H9 (cell line): ENCODE data around the gene FERMT2. TPM values are rescaled to one million over a fixed set of nuclear protein-coding genes. Genes with fewer than 3 reads are reported as not detected.

ENCODE experiments used
- DNase-seq: peaks from one replicate; pipeline ENCODE4 v3.0.0-alpha.2; 2017
- H2AFZ ChIP-seq: one replicate; pipeline ENCODE4 v1.6.1; 2013; ENCODE audit warnings: mild to moderate bottlenecking, low read length, control low read depth, moderate library complexity
- H2AK5ac ChIP-seq: 2 replicates; pipeline ENCODE4 v1.6.1; 2013; ENCODE audit warnings: low read length, control low read depth, mixed read lengths; ENCODE audit not compliant: insufficient read length
- H2BK120ac ChIP-seq: one replicate; pipeline ENCODE4 v1.6.1; 2013; ENCODE audit warnings: low read depth, mild to moderate bottlenecking, low read length, control low read depth, inconsistent platforms; ENCODE audit not compliant: poor library complexity, severe bottlenecking
- H2BK12ac ChIP-seq: 2 replicates; pipeline ENCODE4 v1.6.1; 2013; ENCODE audit warnings: low read length, control low read depth, mixed read lengths, low read depth; ENCODE audit not compliant: insufficient read length
- H2BK15ac ChIP-seq: 2 replicates; pipeline ENCODE4 v1.6.1; 2013; ENCODE audit warnings: low read depth, low read length, control low read depth
- H2BK20ac ChIP-seq: one replicate; pipeline ENCODE4 v1.6.1; 2013; ENCODE audit warnings: low read depth, mild to moderate bottlenecking, low read length, control low read depth, inconsistent platforms; ENCODE audit not compliant: poor library complexity, severe bottlenecking
- H2BK5ac ChIP-seq: 2 replicates; pipeline ENCODE4 v1.6.1; 2013; ENCODE audit warnings: low read length, control low read depth, mixed read lengths; ENCODE audit not compliant: insufficient read length
- H3K14ac ChIP-seq: 2 replicates; pipeline ENCODE4 v1.6.1; 2013; ENCODE audit warnings: low read length, control low read depth; ENCODE audit not compliant: insufficient read depth
- H3K18ac ChIP-seq: 2 replicates; pipeline ENCODE4 v1.6.1; 2013; ENCODE audit warnings: low read depth, mild to moderate bottlenecking, mixed read lengths, low read length, control low read depth; ENCODE audit not compliant: insufficient read length
- H3K23ac ChIP-seq: 2 replicates; pipeline ENCODE4 v1.6.1; 2013; ENCODE audit warnings: low read length, control low read depth, mixed read lengths, low read depth; ENCODE audit not compliant: insufficient read length
- H3K23me2 ChIP-seq: 2 replicates; pipeline ENCODE4 v1.6.1; 2013; ENCODE audit warnings: low read depth, mild to moderate bottlenecking, mixed read lengths, low read length, control low read depth; ENCODE audit not compliant: insufficient read length, poor library complexity, severe bottlenecking
- H3K27ac ChIP-seq: 2 replicates; pipeline ENCODE4 v1.5.1; 2013; ENCODE audit warnings: low read length, control low read depth, mixed read lengths, low read depth; ENCODE audit not compliant: insufficient read length
- H3K27me3 ChIP-seq: 2 replicates; pipeline ENCODE4 v1.6.1; 2013; ENCODE audit warnings: low read length, control low read depth, inconsistent platforms; ENCODE audit not compliant: insufficient read depth
- H3K4ac ChIP-seq: 2 replicates; pipeline ENCODE4 v1.6.1; 2013; ENCODE audit warnings: low read depth, mild to moderate bottlenecking, control low read depth, inconsistent platforms, low read length, moderate library complexity
- H3K4me1 ChIP-seq: 2 replicates; pipeline ENCODE4 v1.6.1; 2013; ENCODE audit warnings: low read length, control low read depth, inconsistent platforms; ENCODE audit not compliant: insufficient read depth
- H3K4me2 ChIP-seq: 2 replicates; pipeline ENCODE4 v1.6.1; 2013; ENCODE audit warnings: low read length, control low read depth, mixed read lengths; ENCODE audit not compliant: insufficient read length, insufficient read depth
- H3K56ac ChIP-seq: 2 replicates; pipeline ENCODE4 v1.6.1; 2013; ENCODE audit warnings: low read depth, mild to moderate bottlenecking, mixed read lengths, low read length, control low read depth; ENCODE audit not compliant: insufficient read length
- H3K79me1 ChIP-seq: 2 replicates; pipeline ENCODE4 v1.6.1; 2013; ENCODE audit warnings: low read depth, mild to moderate bottlenecking, moderate library complexity, low read length, control low read depth, inconsistent platforms; ENCODE audit not compliant: insufficient read depth, poor library complexity, severe bottlenecking
- H3K79me2 ChIP-seq: 2 replicates; pipeline ENCODE4 v1.6.1; 2013; ENCODE audit warnings: low read length, control low read depth, inconsistent platforms; ENCODE audit not compliant: insufficient read depth
- H3K9ac ChIP-seq: 2 replicates; pipeline ENCODE4 v1.6.1; 2013; ENCODE audit warnings: low read length, control low read depth, mixed read lengths; ENCODE audit not compliant: insufficient read length; ENCODE audit errors: extremely low read depth
- H3K9me3 ChIP-seq: one replicate; pipeline ENCODE4 v1.6.1; 2013; ENCODE audit warnings: low read depth, low read length, inconsistent platforms; ENCODE audit not compliant: control insufficient read depth
- H3T11ph ChIP-seq: one replicate; pipeline ENCODE4 v1.6.1; 2013; ENCODE audit warnings: mild to moderate bottlenecking, low read length, control low read depth, inconsistent platforms
- H4K20me1 ChIP-seq: one replicate; pipeline ENCODE4 v1.6.1; 2013; ENCODE audit not compliant: control insufficient read depth, insufficient read length, insufficient read depth
- H4K5ac ChIP-seq: 2 replicates; pipeline ENCODE4 v1.6.1; 2013; ENCODE audit warnings: low read depth, mild to moderate bottlenecking, mixed read lengths, low read length, control low read depth; ENCODE audit not compliant: insufficient read length
- H4K8ac ChIP-seq: replicated peaks from 2 replicates; pipeline ENCODE4 v1.6.1; 2013; ENCODE audit warnings: low read length, control low read depth, mixed read lengths, low read depth; ENCODE audit not compliant: insufficient read length
- H4K91ac ChIP-seq: 2 replicates; pipeline ENCODE4 v1.6.1; 2013; ENCODE audit warnings: low read depth, mild to moderate bottlenecking, moderate library complexity, mixed read lengths, low read length, control low read depth; ENCODE audit not compliant: insufficient read length
- H3K27ac Mint-ChIP-seq, 3 experiments: 2 replicates in 2 of 3; 3 replicates in 1 of 3; pipeline ENCODE4 v1.8.0; 2020 to 2021; ENCODE audit warnings: mixed read lengths in 3 of 3, mild to moderate bottlenecking in 1 of 3, moderate library complexity in 1 of 3
- H3K27me3 Mint-ChIP-seq: 2 replicates; pipeline ENCODE4 v1.8.0; 2021; ENCODE audit warnings: low read depth, mild to moderate bottlenecking, moderate library complexity, mixed read lengths
- H3K36me3 Mint-ChIP-seq, 3 experiments: 2 replicates in 2 of 3; 3 replicates in 1 of 3; pipeline ENCODE4 v1.8.0; 2020 to 2021; ENCODE audit warnings: low read depth in 3 of 3, mixed read lengths in 3 of 3; ENCODE audit not compliant: insufficient read depth in 1 of 3
- H3K4me1 Mint-ChIP-seq, 2 experiments: 2 replicates each; pipeline ENCODE4 v1.8.0; 2020; ENCODE audit warnings: mixed read lengths in 2 of 2
- H3K4me3 Mint-ChIP-seq, 2 experiments: 2 replicates in 1 of 2; 3 replicates in 1 of 2; pipeline ENCODE4 v1.8.0; 2020 to 2021; ENCODE audit warnings: mild to moderate bottlenecking in 2 of 2, mixed read lengths in 2 of 2, moderate library complexity in 1 of 2
- H3K9me3 Mint-ChIP-seq, 2 experiments: 2 replicates in 1 of 2; 3 replicates in 1 of 2; pipeline ENCODE4 v1.8.0; 2020; ENCODE audit warnings: mild to moderate bottlenecking in 2 of 2, mixed read lengths in 2 of 2, moderate library complexity in 1 of 2
- CTCF ChIP-seq: fragments of 200-600 bp; sonication (generic); conservative IDR thresholded peaks from 3 replicates; pipeline ENCODE4 v1.8.0; 2021; ENCODE audit warnings: antibody characterized with exemption, mild to moderate bottlenecking
- WGBS: extraction: QIAGEN DNeasy Blood & Tissue Kit; methylation state at CpG from one replicate; pipeline ENCODE4 v1.1.7; 2013; ENCODE audit warnings: missing lambda C conversion rate, low lambda C conversion rate, mixed read lengths; ENCODE audit not compliant: insufficient read length; ENCODE audit errors: extremely low coverage; 5-methylcytosine and 5-hydroxymethylcytosine counted together
- total RNA-seq: library from RNA; stranded (reverse); gene quantifications from 2 replicates; pipeline ENCODE4 v1.2.1, GENCODE V29; 2021

Gene FERMT2
- total RNA-seq, 1 experiment from 2014 or later, result 128 TPM

- H3K4ac ChIP-seq, result no peak overlapping the region
- DNase-seq, result no peak
- no peak overlapping the region for H2AFZ ChIP-seq
- H2AK5ac ChIP-seq, result no peak overlapping the region
- WGBS, result no CpG with 5 or more reads among the region's 2 CpGs
- H4K5ac ChIP-seq, result no peak overlapping the region
- no peak overlapping the region for H4K91ac ChIP-seq
- no peak overlapping the region for H3K4me2 ChIP-seq
- no peaks in the 10 kb centered on the region for H3K27me3 ChIP-seq
- no peak overlapping the region for H3K27ac ChIP-seq
- no peak overlapping the region for H2BK5ac ChIP-seq
- H2BK120ac ChIP-seq, result no peak overlapping the region
- H3K4me1 ChIP-seq, result peaks cover 2% of the 10 kb centered on the region; the same call in 1 of the 2 replicates
- TF ChIP-seq CTCF, result no peak
- H4K20me1 ChIP-seq, result no peaks in the 10 kb centered on the region
- Mint-ChIP-seq H3K36me3 (peaks cover 5 to 18% (median 16%) of the 10 kb centered on the region in 3 experiments; a peak in 5 of 7 replicates), H3K27me3 (no peaks in the 10 kb centered on the region), H3K4me3 (no peak overlapping the region), H3K4me1 (peaks cover 4 to 5% of the 10 kb centered on the region in 2 experiments), H3K27ac (no peak overlapping the region), H3K9me3 (no peaks in the 10 kb centered on the region)
- H3K79me1 ChIP-seq, result no peaks in the 10 kb centered on the region
- no peak overlapping the region for H3K9ac ChIP-seq
- no peak overlapping the region for H3K14ac ChIP-seq
- no peak overlapping the region for H2BK15ac ChIP-seq
- H4K8ac ChIP-seq, result no peak overlapping the region
- no peak overlapping the region for H2BK20ac ChIP-seq
- no peaks in the 10 kb centered on the region for H3K23me2 ChIP-seq
- no peak overlapping the region for H3K56ac ChIP-seq
- no peak overlapping the region for H3K23ac ChIP-seq
- no peak overlapping the region for H2BK12ac ChIP-seq
- H3T11ph ChIP-seq, result no peak overlapping the region
- H3K9me3 ChIP-seq, result no peaks in the 10 kb centered on the region
- no peaks in the 10 kb centered on the region for H3K79me2 ChIP-seq
- no peak overlapping the region for H3K18ac ChIP-seq
Observed at GRCh38 chr14:52910572-52910971, 40.3 kb downstream of the FERMT2 start.
